ENCODE measurements around the gene COL6A2. TPM values are rescaled to one million over a fixed set of nuclear protein-coding genes. Genes with fewer than 3 reads are reported as not detected.
"Not testable (repeated sequence)": the region's sequence is repeated elsewhere in the genome, so short reads cannot be mapped to it uniquely, and the experiment has no call there.

Gene COL6A2
- total RNA-seq, 1 experiment from 2014 or later = 22.0 TPM

GRCh38 chr21:46100426-46100825 is 2.5 kb downstream of the COL6A2 start:
- H3K4me3 ChIP-seq = no peak overlapping the region
- H4K20me1 ChIP-seq (ENCODE audit: insufficient read depth) = no peaks in the 10 kb centered on the region
- intact Hi-C loops (cut with micrococcal nuclease; ENCODE audit: unreplicated experiment) = no loop called here
- no peaks in the 10 kb centered on the region for H3K9me2 ChIP-seq (ENCODE audit: insufficient read depth)
- no TSS peak for BruUV-seq (replicated peaks)
- no peak overlapping the region for H3K27ac ChIP-seq
- ChIA-PET POLR2A (ENCODE audit: unreplicated experiment) (no interaction called here), CTCF (no interaction called here)
- no peaks in the 10 kb centered on the region for H3K36me3 ChIP-seq (ENCODE audit: low read depth)
- H3K9me3 ChIP-seq (ENCODE audit: insufficient read depth, low read depth) = peaks cover 5% of the 10 kb centered on the region
- H3K4me1 ChIP-seq (replicated peaks; ENCODE audit: insufficient read depth) = no peaks in the 10 kb centered on the region; the same call in 1 of the 2 replicates
- H3F3A ChIP-seq (ENCODE audit: insufficient read depth, low read depth) = no peaks in the 10 kb centered on the region
- H3K79me2 ChIP-seq (ENCODE audit: low read depth) = peaks cover 20% of the 10 kb centered on the region; the same call in 1 of the 2 replicates
- no peaks in the 10 kb centered on the region for H3K27me3 ChIP-seq (ENCODE audit: insufficient read depth, low read depth)
- TF ChIP-seq, protein P1, sequence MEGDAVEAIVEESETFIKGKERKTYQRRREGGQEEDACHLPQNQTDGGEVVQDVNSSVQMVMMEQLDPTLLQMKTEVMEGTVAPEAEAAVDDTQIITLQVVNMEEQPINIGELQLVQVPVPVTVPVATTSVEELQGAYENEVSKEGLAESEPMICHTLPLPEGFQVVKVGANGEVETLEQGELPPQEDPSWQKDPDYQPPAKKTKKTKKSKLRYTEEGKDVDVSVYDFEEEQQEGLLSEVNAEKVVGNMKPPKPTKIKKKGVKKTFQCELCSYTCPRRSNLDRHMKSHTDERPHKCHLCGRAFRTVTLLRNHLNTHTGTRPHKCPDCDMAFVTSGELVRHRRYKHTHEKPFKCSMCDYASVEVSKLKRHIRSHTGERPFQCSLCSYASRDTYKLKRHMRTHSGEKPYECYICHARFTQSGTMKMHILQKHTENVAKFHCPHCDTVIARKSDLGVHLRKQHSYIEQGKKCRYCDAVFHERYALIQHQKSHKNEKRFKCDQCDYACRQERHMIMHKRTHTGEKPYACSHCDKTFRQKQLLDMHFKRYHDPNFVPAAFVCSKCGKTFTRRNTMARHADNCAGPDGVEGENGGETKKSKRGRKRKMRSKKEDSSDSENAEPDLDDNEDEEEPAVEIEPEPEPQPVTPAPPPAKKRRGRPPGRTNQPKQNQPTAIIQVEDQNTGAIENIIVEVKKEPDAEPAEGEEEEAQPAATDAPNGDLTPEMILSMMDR (conservative IDR thresholded peaks at IDR 0.05) = no peak
- TF ChIP-seq EZH2 (IDR thresholded peaks at IDR 0.05; ENCODE audit: low read depth) = no peak
- no peak overlapping the region; the same call in 1 of the 2 replicates for H3K4me2 ChIP-seq
- no peak overlapping the region for H2AFZ ChIP-seq
- DNase-seq = no peak

GRCh38 chr21:46100906-46101305 is 3.0 kb downstream of the COL6A2 start:
- ChIA-PET CTCF (no interaction called here), POLR2A (ENCODE audit: unreplicated experiment) (no interaction called here)
- intact Hi-C loops (cut with micrococcal nuclease; ENCODE audit: unreplicated experiment) = no loop called here
- Histone ChIP-seq H3K4me1 (replicated peaks; ENCODE audit: insufficient read depth) (no peaks in the 10 kb centered on the region; the same call in 1 of the 2 replicates), H3K79me2 (ENCODE audit: low read depth) (peaks cover 20% of the 10 kb centered on the region; the same call in 1 of the 2 replicates), H4K20me1 (ENCODE audit: insufficient read depth) (no peaks in the 10 kb centered on the region), H3K9me3 (ENCODE audit: insufficient read depth, low read depth) (peaks cover 5% of the 10 kb centered on the region), H3K36me3 (ENCODE audit: low read depth) (no peaks in the 10 kb centered on the region), H2AFZ (no peak overlapping the region), H3K27me3 (ENCODE audit: insufficient read depth, low read depth) (no peaks in the 10 kb centered on the region), H3K27ac (no peak overlapping the region), H3K4me3 (no peak overlapping the region), H3F3A (ENCODE audit: insufficient read depth, low read depth) (no peaks in the 10 kb centered on the region), H3K4me2 (no peak overlapping the region), H3K9me2 (ENCODE audit: insufficient read depth) (no peaks in the 10 kb centered on the region)
- DNase-seq = no peak
- TF ChIP-seq EZH2 (IDR thresholded peaks at IDR 0.05; ENCODE audit: low read depth) = no peak
- TF ChIP-seq, protein P1 (conservative IDR thresholded peaks at IDR 0.05) = no peak
- no TSS peak for BruUV-seq (replicated peaks)

DNA sequence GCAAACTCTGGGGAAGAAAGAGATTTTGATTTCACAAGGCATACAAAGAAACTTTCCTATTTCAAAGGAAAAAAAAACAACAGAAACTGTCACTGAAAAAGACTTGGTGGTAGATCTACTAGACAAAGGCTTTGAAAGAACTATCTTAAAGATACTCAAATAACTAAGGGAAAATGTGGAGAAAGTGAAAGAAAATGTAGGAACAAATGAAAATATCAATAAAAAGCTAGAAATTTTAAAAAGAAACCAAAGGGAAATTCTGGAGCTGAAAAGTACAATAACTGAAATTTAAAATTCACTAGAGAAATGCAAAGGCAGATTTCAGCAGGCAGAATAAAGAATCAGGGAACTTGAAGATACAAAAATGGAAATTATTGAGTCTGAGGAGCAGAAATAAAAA is 6.2 kb downstream of the COL6A2 start:
- Histone ChIP-seq H3K4me2 (no peak overlapping the region), H3K9me2 (ENCODE audit: insufficient read depth) (no peaks in the 10 kb centered on the region), H3K9me3 (ENCODE audit: insufficient read depth, low read depth) (peaks cover 5% of the 10 kb centered on the region), H3K27ac (no peak overlapping the region), H3K27me3 (ENCODE audit: insufficient read depth, low read depth) (no peaks in the 10 kb centered on the region), H3K4me3 (no peak overlapping the region), H3K4me1 (replicated peaks; ENCODE audit: insufficient read depth) (no peaks in the 10 kb centered on the region; the same call in 1 of the 2 replicates), H3K36me3 (ENCODE audit: low read depth) (no peaks in the 10 kb centered on the region), H4K20me1 (ENCODE audit: insufficient read depth) (no peaks in the 10 kb centered on the region), H3K79me2 (ENCODE audit: low read depth) (peaks cover 20% of the 10 kb centered on the region; the same call in 1 of the 2 replicates), H3F3A (ENCODE audit: insufficient read depth, low read depth) (no peaks in the 10 kb centered on the region), H2AFZ (no peak overlapping the region)
- TF ChIP-seq, protein P1 (conservative IDR thresholded peaks at IDR 0.05) = no peak
- no peak for TF ChIP-seq EZH2 (IDR thresholded peaks at IDR 0.05; ENCODE audit: low read depth)
- CTCF ChIA-PET = no interaction called here
- no TSS peak for BruUV-seq (replicated peaks)
- POLR2A ChIA-PET (ENCODE audit: unreplicated experiment) = no interaction called here
- no peak for DNase-seq
- intact Hi-C loops (cut with micrococcal nuclease; ENCODE audit: unreplicated experiment) = no loop called here

GRCh38 chr21:46107376-46107775 is 9.5 kb downstream of the COL6A2 start:
- H3K36me3 ChIP-seq (ENCODE audit: low read depth); H4K20me1 ChIP-seq (ENCODE audit: insufficient read depth); intact Hi-C loops (cut with micrococcal nuclease; ENCODE audit: unreplicated experiment); DNase-seq; H3K27me3 ChIP-seq (ENCODE audit: insufficient read depth, low read depth); BruUV-seq (replicated peaks); H3K4me2 ChIP-seq; H3K9me2 ChIP-seq (ENCODE audit: insufficient read depth); H3K27ac ChIP-seq; H3F3A ChIP-seq (ENCODE audit: insufficient read depth, low read depth); POLR2A ChIA-PET (ENCODE audit: unreplicated experiment); H2AFZ ChIP-seq; H3K4me3 ChIP-seq; H3K9me3 ChIP-seq (ENCODE audit: insufficient read depth, low read depth); H3K4me1 ChIP-seq (replicated peaks; ENCODE audit: insufficient read depth); H3K79me2 ChIP-seq (ENCODE audit: low read depth); CTCF ChIA-PET: not testable (repeated sequence)
